WI38 (cell line): ENCODE measurements around the gene HSPA4.

Experiments used
- H3K4me3 ChIP-seq: 2 replicates; pipeline ENCODE4 v1.5.1; 2011; ENCODE audit warnings: low read depth, mild to moderate bottlenecking, control low read depth, low read length
- CTCF ChIP-seq: IDR thresholded peaks from 2 replicates; pipeline ENCODE4 v1.5.1; 2012; ENCODE audit warnings: low read depth, mild to moderate bottlenecking, control low read depth, low read length

HSPA4 gene

GRCh38 chr5:133120156-133120750 lies 68.4 kb downstream of the HSPA4 start:
- no peak for TF ChIP-seq CTCF
- H3K4me3 ChIP-seq, result no peak overlapping the region

DNA sequence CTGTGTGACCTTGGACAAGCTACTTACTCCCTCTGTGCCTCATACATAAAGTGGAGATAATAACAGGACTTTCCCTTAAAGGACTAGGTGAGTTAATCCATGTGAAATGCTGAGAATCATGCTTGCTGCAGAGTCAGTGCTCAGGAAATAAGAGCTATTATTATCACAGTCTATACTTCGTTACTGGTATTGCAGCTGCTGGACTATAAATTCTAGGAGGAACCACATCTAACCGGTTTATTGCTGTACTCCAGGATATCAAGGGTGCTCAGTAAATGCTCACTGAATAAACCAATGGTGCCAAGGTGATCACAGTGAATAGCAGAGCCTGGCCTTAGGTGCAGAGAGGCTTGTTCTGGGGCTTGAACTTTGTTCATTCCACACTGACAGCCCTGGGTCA lies 69.3 kb downstream of the HSPA4 start:
- TF ChIP-seq CTCF, result no peak
- H3K4me3 ChIP-seq, result no peak overlapping the region

- no peak overlapping the region for H3K4me3 ChIP-seq
- no peak for TF ChIP-seq CTCF
Observed at GRCh38 chr5:133121611-133122150, 69.9 kb downstream of the HSPA4 start.

DNA sequence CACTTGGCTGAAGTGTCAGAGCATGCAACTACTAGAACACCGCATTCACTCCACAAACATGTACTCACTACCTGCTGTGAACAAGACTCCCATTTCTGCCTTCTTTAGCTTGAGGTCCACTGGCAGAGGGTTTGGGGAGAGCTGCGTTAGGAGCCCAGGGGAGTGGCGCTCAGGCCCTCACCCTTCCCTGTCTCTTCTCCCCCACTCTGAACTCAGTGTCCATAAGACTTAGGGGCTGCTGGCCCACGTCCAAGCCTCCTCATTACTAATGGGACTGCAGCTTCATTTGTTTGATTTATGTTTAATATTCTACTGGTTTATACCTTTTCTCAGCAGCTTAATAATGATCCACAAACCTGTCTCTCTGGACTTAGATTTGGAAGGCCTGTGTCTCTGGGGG lies 70.9 kb downstream of the HSPA4 start:
- no peak overlapping the region for H3K4me3 ChIP-seq
- no peak for TF ChIP-seq CTCF

GRCh38 chr5:133123297-133123696 lies 71.5 kb downstream of the HSPA4 start:
- no peak overlapping the region for H3K4me3 ChIP-seq
- no peak for TF ChIP-seq CTCF

DNA sequence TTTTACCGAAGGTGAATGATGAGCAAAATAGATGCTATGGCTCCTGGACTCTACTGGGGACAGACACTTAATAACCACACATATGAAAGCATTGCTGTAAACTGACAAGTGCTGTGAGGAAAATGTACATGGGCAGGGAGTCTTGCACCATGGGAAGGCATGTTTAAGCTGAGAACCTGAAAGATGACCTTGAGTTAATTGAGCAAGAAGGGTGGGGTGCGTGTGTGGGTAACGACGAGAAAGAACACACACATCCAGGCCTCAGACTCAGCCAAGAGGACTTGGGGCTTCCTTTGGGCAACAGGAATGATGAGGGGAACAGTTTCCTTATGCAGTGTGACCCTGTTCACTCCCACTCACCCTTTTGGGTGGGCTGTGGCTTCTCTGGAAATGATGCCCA lies 73.1 kb downstream of the HSPA4 start:
- TF ChIP-seq CTCF, result no peak
- no peak overlapping the region for H3K4me3 ChIP-seq

- TF ChIP-seq CTCF, result no peak
- H3K4me3 ChIP-seq, result no peak overlapping the region
Observed at GRCh38 chr5:133128066-133128465, 76.3 kb downstream of the HSPA4 start.
